HL-60 (cell line): ENCODE measurements around the gene BSDC1.

Experiments
- POLR2AphosphoS5 ChIP-seq: IDR thresholded peaks from 2 replicates; pipeline ENCODE4 v1.6.1; 2012; ENCODE audit warnings: low read depth
- SPI1 ChIP-seq: IDR thresholded peaks from 2 replicates; pipeline ENCODE4 v1.6.1; 2012; ENCODE audit warnings: low read depth, mild to moderate bottlenecking, borderline replicate concordance
- TF ChIP-seq, protein P1 (sequence below): IDR thresholded peaks from one replicate; pipeline ENCODE4 v1.5.1; 2011; ENCODE audit warnings: low read length, control low read depth, inconsistent platforms; ENCODE audit not compliant: insufficient read depth
- TF ChIP-seq, protein P2 (sequence below): IDR thresholded peaks from 2 replicates; pipeline ENCODE4 v1.6.1; 2012; ENCODE audit warnings: low read depth; ENCODE audit not compliant: insufficient replicate concordance

DNA sequence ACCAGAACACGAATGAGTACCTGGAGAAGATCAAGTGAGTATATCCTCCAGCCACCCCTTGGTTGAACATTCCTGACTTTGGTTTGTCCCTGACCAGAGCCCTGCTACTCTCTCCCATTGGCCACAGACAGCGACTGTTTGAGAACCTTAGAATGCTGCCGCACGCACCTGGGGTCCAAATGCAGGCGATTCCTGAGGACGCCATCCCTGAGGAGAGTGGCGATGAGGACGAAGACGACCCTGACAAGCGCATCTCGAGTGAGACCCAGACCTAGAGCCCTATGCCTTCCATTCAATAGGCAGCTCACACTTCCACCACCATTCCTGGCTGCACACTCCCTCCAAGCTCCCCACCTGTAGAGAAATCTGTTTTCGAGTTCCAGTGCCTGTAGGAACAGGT, 62.7 kb downstream of the BSDC1 start:
- TF ChIP-seq, protein P1, sequence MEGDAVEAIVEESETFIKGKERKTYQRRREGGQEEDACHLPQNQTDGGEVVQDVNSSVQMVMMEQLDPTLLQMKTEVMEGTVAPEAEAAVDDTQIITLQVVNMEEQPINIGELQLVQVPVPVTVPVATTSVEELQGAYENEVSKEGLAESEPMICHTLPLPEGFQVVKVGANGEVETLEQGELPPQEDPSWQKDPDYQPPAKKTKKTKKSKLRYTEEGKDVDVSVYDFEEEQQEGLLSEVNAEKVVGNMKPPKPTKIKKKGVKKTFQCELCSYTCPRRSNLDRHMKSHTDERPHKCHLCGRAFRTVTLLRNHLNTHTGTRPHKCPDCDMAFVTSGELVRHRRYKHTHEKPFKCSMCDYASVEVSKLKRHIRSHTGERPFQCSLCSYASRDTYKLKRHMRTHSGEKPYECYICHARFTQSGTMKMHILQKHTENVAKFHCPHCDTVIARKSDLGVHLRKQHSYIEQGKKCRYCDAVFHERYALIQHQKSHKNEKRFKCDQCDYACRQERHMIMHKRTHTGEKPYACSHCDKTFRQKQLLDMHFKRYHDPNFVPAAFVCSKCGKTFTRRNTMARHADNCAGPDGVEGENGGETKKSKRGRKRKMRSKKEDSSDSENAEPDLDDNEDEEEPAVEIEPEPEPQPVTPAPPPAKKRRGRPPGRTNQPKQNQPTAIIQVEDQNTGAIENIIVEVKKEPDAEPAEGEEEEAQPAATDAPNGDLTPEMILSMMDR = no peak
- TF ChIP-seq, protein P2, sequence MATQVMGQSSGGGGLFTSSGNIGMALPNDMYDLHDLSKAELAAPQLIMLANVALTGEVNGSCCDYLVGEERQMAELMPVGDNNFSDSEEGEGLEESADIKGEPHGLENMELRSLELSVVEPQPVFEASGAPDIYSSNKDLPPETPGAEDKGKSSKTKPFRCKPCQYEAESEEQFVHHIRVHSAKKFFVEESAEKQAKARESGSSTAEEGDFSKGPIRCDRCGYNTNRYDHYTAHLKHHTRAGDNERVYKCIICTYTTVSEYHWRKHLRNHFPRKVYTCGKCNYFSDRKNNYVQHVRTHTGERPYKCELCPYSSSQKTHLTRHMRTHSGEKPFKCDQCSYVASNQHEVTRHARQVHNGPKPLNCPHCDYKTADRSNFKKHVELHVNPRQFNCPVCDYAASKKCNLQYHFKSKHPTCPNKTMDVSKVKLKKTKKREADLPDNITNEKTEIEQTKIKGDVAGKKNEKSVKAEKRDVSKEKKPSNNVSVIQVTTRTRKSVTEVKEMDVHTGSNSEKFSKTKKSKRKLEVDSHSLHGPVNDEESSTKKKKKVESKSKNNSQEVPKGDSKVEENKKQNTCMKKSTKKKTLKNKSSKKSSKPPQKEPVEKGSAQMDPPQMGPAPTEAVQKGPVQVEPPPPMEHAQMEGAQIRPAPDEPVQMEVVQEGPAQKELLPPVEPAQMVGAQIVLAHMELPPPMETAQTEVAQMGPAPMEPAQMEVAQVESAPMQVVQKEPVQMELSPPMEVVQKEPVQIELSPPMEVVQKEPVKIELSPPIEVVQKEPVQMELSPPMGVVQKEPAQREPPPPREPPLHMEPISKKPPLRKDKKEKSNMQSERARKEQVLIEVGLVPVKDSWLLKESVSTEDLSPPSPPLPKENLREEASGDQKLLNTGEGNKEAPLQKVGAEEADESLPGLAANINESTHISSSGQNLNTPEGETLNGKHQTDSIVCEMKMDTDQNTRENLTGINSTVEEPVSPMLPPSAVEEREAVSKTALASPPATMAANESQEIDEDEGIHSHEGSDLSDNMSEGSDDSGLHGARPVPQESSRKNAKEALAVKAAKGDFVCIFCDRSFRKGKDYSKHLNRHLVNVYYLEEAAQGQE = no peak
- no peak for TF ChIP-seq POLR2AphosphoS5
- no peak for TF ChIP-seq SPI1
